GM18519 (cell line): ENCODE results near the gene TUBGCP4.

ENCODE experiments used
- ATAC-seq: cut with Tn5 transposase; IDR thresholded peaks from one replicate; pipeline ENCODE4 v1.9.1; 2021; ENCODE audit warnings: mild to moderate bottlenecking, moderate library complexity; ENCODE audit not compliant: unreplicated experiment, low FRiP score

The TUBGCP4 gene

DNA sequence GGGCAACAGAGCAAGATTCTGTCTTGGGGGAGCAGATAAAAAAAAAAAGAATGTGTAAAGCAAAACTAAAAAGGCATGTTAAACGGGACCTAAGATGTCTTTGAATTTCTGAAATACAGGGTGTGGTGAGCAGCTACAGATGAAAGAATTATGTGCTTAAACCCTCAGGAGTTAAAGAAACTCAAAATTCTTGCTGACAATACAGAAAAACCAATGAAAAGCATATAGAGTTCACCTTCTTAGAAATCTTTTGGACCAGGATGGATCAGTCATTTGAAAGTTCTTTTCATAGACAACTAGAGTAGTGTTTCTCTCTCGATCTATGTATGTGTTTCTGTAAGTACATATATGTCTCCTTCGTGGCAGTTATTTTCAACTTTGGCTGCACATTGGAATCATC lies 31.4 kb downstream of the TUBGCP4 start:
- ATAC-seq, result no peak

DNA sequence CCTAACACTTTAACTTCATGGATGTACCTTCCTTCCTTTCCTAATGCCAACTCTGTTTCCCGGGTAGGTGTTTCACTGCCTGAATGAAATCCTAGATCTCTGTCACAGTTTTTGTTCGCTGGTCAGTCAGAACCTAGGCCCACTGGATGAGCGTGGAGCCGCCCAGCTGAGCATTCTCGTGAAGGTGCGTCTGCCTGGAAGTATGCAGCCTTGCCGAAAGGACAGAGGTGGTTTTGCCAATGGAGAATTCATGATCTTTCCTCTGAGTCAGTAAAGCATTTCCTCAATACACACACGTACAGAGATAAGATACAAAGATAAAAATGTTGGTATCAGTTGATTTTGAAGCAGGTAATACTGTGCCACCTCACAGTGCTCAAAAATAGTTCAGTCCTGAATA lies 32.7 kb downstream of the TUBGCP4 start:
- ATAC-seq, result no peak

DNA sequence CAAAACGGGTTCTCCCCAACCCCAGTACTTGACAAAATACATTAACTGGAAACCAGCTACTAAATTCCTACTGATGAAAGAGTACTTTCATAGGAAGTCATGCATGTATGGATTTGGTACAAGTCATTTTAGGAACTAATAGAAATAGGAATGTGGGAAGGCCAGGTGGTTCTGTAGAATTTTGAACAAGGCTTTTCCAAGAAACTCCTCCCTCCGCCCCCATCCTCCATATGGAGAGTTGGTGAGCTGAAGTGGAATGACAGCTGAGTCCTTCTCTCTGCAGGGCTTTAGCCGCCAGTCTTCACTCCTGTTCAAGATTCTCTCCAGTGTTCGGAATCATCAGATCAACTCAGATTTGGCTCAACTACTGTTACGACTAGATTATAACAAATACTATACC lies 33.2 kb downstream of the TUBGCP4 start:
- ATAC-seq, result no peak

DNA sequence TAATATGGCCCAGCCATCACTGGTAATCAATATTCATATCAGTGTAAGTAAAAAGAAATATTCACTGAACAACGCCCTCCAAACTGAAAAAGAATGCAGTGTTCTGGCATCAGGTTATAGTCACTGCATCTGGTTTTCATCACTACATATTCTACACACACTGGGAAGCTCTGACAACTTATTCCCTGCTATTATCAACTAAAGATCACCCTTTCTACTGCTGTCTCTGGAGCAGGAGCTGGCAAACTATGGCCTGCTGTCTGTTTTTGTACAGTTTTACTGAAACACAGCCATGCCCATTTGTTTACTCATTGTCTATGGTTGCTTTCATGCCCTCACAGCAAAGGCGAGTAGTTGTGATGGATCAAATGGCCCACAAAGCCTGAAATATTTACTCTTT lies 35.3 kb downstream of the TUBGCP4 start:
- no peak for ATAC-seq

DNA sequence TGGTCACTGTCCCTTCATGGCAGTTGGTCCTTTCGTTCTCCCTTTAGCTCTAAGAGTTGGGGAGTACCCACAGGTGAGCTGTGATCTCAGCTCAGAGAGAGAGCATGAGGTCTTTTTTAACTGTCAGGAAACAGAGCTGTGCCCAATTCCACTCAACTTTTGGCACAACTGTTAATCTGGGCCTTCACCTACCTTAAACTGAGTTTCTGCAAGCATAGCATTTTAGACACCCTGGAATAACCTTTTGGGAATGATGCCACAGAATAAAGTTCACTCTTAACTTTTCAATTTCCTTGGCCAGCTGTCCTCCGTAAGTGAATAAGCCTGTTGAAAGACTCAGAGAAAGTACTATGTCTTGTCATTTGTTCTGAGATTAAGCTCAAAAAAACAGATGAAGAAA lies 35.9 kb downstream of the TUBGCP4 start:
- ATAC-seq, result no peak

DNA sequence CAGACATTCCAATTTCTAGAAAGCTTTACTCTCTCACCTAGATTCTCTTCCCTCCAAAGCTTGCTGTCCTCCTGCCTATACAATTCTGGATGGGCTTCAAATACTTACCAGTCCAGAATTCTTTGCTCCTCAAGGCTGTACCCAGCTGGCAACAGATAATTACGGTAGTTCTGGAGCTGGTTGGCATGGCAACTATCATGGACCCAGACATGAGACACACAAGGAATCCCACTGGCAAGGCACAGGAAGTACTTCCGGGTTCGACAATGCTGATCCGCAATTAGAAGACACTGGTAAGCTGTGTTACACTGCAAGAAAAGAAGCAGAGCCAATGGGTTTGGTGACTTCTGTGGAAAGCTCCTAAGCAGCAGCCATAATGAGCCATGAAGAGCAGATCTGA lies 37.9 kb downstream of the TUBGCP4 start:
- ATAC-seq, result no peak

DNA sequence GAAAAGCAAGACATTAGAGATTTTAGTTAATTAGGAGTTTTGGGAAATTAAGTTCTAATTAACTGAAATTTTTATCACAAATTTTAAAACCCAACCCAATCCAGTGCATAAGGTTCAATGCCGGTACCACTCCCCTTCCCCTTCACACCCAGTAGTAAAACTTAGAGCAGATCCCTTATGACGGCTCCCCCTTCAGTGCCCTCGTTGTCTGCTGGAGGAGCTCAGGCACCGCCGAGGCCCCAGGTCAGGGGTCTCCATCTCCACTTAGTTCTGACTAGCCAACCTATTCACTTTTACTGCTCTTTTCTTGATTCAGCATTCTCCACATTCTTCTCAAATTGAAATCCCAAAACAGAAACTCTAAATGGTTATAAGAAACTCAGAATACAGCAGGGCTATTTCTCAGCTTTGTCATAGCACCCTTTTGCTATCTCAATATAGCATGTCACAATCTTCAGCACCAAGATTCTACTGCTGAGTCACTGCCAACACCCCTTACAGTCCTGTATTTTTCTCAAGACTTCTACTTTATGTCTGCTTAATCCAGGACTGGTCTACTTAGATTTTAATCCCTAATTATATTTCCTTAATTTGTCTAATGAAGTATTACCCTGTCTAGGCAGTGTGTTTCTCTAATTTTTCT lies 39.8 kb downstream of the TUBGCP4 start:
- no peak for ATAC-seq

DNA sequence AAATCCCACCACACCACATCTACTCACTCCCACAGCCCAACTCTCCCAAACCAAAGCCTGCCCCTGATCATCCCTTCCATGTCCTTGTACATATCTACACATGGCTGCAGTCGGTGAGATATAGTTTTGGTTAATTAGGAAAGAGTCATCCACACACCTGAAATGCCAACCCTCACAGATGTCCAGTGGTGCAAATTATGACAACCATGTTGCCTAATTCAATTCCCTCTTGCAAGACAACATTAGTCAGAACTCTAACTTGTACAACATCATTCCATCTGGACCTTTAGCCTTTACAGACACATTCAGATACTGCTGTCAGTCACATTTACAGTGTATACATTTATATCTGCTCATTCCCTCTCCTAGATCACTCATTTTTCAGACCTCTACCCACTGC lies 41.2 kb downstream of the TUBGCP4 start:
- no peak for ATAC-seq

DNA sequence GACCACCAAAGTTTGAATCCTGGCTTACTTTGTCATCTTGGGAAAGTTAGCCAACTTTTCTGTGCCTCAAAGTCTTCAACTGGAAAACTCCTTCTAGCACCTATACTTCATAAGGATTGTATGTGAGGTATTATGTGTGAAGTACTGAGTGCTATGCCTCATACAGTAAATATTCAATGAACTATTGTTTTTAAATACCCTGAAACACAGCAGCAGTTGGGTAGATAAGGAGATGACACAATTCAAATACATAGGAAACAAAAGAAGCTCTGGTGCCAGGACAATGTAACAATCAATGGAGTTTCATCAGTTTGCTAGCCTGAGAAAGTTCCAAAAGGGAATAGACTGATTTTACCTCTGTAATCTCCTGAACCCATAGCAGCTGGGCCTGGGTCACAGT lies 43.3 kb downstream of the TUBGCP4 start:
- no peak for ATAC-seq

DNA sequence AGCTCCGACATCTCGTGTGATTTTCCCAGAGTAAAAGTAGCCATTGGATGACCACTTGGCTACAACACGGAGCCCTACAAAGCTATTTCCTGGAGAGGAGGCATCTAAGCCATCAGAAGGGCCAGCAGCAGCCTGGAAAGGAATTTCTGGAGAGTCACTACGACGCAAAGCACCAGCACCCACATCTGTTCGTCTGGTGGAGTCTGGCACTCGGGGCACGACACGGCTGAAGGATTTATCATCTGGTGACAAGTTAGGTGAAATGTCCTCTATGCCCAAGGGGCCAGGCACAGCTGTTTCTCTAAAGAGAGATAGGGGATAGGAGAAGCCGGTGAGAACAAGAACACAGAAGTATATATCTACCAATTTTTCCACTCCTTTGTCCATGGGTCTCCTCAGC lies 49.5 kb downstream of the TUBGCP4 start:
- no peak for ATAC-seq

DNA sequence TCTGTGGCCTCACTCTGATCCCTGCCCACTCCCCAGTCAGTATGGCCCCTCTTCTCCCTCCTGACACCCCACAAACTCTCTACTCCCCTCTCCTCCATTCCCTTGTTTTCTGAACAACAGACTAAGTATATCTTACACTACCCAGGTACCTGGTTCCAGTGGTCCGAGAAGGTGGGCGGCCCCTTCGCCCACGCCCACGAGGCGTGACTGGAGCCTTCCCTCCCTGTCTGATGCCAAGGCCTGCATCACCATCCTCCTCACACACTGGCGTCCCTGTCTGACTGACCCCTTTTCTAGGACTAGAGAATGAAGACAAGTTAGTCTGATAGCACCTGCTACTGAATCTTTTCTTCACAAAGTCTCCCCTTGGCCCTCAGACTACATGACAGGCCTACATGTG lies 50.0 kb downstream of the TUBGCP4 start:
- ATAC-seq, result no peak

DNA sequence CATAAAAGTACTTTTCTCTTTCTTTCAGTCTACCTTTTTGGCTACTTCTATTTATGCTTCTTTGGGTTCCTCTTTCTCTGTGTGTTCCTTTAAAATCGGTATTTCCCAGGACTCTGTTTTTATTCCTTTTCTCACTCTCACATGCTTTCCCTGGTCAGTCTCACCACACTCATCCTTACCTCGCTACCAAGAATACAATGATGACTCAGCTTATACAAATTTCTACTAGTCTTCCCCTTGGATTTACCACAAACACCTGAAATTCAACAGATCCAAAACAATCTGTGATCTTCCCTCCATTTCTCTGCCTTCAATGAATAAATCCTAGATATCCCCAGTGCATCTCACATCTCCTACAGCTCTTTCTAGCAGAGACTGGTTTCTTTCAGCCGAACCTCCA lies 52.9 kb downstream of the TUBGCP4 start:
- no peak for ATAC-seq

DNA sequence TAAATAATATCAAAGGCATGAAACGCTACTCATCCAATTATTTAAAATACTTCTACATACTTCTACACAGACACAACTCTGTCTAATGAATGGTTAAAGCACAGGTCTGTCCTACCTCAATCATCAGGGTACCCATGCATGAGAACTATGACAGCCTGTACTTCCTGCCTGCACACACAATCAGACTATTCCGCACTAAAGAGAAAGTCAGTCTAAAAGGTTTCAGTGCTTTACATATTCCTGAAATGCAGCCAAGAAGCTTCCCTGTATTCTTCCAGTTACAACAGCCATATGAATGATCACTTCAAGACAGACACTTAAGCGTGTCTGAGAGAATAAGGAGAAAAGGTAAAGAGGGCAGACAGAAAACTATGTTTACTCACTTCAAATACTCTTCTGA lies 58.8 kb downstream of the TUBGCP4 start:
- ATAC-seq, result no peak

DNA sequence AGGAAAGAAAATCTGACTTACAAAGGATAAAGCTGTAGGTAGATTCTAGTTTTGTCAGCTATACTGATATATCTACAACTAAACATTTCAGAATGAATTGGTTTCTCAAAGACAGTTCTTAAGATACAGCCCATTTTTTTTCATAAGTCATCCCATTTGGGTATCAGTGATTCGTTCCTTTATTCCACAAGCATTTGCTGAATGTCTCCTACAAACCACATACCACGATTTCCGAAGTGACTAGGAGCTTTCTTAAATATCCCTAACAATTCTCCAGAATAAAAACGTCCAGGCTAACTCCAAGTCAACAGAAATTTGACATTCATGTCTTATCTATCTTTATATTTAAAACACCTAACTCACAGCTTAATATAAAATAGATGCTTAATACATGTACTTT lies 62.3 kb downstream of the TUBGCP4 start:
- ATAC-seq, result no peak

DNA sequence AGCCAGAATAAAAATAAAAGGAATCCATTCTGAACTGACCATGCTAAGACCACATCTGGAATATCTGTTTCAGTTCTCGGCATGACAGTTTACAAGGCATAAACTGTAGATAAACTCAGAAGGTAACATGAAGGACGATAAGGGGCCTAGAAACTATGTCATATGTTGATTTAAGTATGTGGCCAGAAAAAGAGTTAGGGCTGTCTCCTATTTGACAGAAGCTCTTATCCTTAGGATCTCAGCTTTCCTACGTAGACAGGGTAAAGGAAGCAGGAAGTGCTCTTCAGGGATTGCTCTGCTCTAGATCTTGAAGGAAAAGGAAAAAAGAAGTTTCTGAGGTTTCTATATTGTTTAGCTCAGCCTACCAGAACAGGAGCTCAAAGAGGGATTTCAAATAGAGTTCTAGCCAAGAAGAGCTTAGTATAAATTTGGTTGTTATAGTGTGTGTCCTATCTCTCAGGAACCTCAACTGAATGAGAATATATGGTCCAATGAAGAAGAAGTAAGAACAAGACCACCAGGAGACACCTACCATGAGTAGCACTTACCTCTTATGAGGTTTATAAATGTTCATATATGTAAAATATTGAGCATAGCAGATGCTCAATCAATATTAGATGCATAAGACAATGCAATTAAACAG lies 62.9 kb downstream of the TUBGCP4 start:
- no peak for ATAC-seq

DNA sequence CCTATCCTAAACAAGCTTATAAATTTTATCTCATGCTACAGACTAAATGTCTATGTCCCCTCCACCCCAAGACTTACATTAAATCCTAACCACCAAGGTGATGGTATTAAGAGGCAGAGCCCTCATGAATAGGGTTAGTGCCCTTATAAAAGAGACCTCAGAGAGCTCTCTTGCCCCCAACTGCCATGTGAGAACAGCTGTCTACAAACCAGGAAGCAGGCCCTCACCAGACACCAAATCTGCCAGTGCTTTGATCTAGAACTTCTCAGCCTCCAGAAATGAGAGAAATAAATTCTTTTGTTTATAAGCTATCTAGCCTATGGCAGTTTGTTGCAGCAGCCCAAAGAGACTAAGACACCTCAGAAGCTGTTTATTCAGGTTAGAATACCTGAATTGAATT lies 63.5 kb downstream of the TUBGCP4 start:
- ATAC-seq, result no peak

DNA sequence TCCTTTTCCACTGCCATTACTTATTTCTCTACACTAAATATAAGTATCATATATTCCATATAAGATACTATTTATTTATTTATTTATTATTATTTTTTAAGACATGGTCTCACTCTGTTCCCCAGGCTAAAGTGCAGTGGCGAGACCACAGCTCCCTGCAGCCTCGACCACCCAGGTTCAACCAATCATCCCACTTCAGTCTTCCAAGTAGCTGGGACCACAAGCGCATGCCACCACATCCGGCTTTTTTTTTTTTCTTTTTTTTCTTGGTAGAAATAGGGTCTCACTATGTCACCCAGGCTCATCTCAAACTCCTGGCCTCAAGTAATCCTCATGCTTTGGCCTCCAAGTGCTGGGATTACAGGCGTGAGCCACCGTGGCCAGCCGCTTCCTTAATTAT lies 65.5 kb downstream of the TUBGCP4 start:
- no peak for ATAC-seq

DNA sequence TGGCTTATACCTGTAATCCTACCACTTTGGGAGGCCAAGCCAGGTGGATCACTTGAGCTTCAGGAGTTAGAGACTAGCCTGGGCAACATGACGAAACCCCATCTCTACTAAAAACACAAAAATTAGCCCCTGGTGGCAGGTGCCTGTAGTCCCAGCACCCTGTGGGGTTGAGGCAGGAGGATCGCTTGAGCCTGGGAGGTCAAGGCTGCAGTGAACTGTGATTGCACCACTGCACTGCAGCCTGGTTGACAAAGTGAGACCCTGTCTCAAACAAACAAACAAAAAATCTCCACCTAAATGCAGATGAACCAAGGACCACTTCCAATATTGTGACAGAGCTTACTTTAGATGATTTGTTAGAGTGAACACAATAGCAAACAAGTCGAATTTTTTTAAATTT lies 68.4 kb downstream of the TUBGCP4 start:
- no peak for ATAC-seq

DNA sequence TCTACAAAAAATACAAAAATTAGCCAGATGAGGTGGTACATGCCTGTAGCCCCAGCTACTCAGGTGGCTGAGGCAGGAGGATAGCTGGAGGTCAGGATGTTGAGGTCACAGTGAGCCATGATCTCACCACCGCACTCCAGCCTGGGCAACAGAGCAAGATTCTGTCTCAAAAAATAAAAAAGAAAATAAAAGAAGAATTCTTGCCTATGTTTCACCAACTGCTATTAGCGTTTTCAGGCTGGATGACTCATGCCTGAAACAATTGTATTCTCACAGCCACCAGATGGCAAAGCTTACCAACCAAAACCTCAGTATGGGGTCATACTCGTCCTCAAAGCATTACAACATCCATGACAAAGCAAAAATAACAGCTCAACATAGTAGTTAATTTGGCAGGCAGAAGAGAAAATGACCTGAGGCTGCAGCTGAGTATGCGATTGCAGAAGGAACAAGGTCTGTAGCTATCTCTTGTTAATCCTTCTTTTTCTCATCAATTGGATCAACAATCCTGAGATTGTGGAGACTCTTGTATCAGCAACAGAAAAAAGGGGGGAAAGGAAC lies 69.9 kb downstream of the TUBGCP4 start:
- no peak for ATAC-seq

DNA sequence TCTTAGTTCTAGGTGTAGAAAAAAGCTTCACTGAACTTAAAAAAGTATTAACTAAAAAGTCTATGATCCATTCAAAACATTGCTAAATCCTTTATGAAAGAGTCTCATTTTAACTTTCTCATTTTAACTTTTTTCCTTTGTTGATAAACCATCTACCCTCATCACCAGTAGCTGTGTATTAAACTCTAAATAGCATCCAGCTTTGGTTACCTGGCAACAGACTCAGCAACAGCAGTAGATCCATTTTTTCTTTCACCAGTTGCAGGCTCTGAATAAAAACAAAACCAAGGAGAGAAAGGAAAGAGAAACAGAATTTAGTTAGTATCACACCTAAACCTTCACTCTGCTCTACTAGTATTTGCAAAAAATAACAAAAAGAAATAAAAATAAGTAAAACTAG lies 70.4 kb downstream of the TUBGCP4 start:
- ATAC-seq, result no peak

DNA sequence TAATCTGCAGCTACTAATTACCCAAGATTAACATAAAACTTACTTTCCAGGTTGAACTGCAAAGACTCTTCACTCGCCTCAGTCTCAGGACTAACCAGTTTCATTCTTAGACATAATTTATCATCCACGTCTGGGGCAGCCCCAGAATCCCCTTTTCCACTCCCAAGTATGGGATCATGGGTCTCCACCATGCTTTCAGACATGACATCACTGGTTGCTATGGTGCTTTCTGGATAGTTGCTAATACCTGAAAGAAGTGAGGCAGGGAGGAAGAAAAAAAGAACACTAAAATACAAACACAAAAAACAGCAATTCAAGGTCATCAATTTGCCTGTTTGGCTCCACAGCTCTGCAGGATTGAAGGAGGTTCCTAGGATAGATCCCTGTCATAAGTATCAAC lies 75.4 kb downstream of the TUBGCP4 start:
- ATAC-seq, result no peak

DNA sequence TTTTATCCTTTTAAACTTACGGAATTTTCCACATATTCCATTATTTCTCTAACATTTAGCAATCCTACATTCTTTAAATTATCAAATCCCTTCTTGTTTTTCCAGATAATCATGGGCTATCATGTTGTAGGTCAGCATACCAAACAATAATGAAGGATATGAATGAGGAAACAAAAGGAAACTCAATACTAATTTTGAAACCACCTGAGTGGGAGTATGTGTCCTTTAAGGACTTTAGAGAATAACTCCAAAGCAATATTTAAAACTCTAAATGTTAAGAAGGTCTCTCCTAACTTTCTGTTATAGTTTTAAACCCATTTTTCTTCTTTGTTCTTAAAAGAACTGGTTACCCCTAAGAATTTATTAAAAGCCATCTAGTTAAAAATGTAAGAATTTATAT lies 79.1 kb downstream of the TUBGCP4 start:
- ATAC-seq, result no peak
